Right lobe of liver (tissue), 4 donors: ENCODE data around the gene EPHA4.

Experiments used
- POLR2A ChIP-seq: fragments of 450-650 bp; IDR thresholded peaks from one replicate; pipeline ENCODE4 v1.6.1; 2017; ENCODE audit warnings: antibody characterized with exemption, mild to moderate bottlenecking
- TF ChIP-seq, protein P1 (sequence below), 4 donors: fragments of 200-600 bp in 3 of 4; fragments of 450-650 bp in 1 of 4; IDR thresholded peaks; one replicate each; pipeline versions ENCODE4 v1.5.1 to v1.8.0; 2016 to 2022; ENCODE audit warnings: antibody characterized with exemption in 4 of 4, mild to moderate bottlenecking in 2 of 4
- donor health status: DM: no; HTN: no; CAD: no.
- donor health status: DM: no; HTN: no; CAD: no.
- donor health status: DM: no; HTN: yes; CAD: no.

DNA sequence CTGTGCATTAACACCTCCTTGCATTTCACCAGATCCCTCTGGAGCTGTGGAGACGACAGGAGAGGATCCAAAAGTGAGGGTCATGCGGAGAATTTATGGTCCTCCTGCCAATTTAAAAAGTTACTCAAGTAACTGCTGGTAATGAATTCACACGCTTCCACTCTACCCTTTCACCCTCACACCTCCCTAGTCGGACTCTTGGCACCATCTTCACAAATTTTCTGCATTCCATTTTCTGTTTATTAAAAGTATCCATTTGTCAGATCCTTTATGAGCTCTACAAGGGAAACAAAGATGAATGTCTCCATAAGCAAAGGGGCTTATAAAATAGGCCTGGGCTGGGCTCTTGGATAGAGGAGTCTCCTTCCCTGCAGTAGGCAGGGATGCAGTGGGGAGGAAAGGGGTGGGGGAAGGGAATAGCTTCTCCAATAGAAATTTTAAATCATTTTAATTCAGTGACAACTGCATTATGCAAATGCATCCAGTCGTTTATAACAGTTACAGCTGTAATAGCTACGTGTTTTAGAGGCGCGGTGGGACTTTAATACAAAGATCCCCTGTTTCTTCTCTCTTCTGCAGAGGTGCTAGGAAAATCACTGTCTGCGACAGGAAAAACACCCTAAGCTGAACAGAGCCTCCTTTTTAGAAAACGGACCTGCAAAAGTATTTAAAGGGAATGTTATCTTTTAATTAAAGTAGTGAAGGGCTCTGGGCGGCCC is 132.2 kb downstream of the EPHA4 start:
- TF ChIP-seq, protein P1, sequence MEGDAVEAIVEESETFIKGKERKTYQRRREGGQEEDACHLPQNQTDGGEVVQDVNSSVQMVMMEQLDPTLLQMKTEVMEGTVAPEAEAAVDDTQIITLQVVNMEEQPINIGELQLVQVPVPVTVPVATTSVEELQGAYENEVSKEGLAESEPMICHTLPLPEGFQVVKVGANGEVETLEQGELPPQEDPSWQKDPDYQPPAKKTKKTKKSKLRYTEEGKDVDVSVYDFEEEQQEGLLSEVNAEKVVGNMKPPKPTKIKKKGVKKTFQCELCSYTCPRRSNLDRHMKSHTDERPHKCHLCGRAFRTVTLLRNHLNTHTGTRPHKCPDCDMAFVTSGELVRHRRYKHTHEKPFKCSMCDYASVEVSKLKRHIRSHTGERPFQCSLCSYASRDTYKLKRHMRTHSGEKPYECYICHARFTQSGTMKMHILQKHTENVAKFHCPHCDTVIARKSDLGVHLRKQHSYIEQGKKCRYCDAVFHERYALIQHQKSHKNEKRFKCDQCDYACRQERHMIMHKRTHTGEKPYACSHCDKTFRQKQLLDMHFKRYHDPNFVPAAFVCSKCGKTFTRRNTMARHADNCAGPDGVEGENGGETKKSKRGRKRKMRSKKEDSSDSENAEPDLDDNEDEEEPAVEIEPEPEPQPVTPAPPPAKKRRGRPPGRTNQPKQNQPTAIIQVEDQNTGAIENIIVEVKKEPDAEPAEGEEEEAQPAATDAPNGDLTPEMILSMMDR (IDR thresholded peaks at IDR 0.05), result no peak
- no peak for TF ChIP-seq POLR2A
